Mesenchymal stem cell (in vitro differentiated cells and primary cell): ENCODE results near the gene SGCA.

Source experiments
- DNase-seq: peaks from one replicate; pipeline ENCODE4 v3.0.0-alpha.2; 2013
- H2AFZ ChIP-seq: one replicate; pipeline ENCODE4 v1.6.1; 2013; ENCODE audit warnings: low read depth, mild to moderate bottlenecking, control low read depth, inconsistent platforms, low read length, moderate library complexity
- H2AK5ac ChIP-seq: 2 replicates; pipeline ENCODE4 v1.6.1; 2013; ENCODE audit warnings: low read length, moderate library complexity, mild to moderate bottlenecking, inconsistent platforms; ENCODE audit not compliant: severe bottlenecking
- H2BK120ac ChIP-seq: one replicate; pipeline ENCODE4 v1.6.1; 2013; ENCODE audit warnings: low read depth, mild to moderate bottlenecking, inconsistent platforms, low read length, moderate library complexity
- H2BK12ac ChIP-seq, 2 experiments: one replicate each; pipeline ENCODE4 v1.6.1; 2013; ENCODE audit warnings: inconsistent platforms in 2 of 2, low read length in 2 of 2, mild to moderate bottlenecking in 2 of 2, moderate library complexity in 2 of 2, control low read depth in 1 of 2
- H2BK15ac ChIP-seq: one replicate; pipeline ENCODE4 v1.6.1; 2013; ENCODE audit warnings: mild to moderate bottlenecking, low read depth, inconsistent platforms; ENCODE audit not compliant: poor library complexity, severe bottlenecking
- H2BK5ac ChIP-seq: 2 replicates; pipeline ENCODE4 v1.6.1; 2013; ENCODE audit warnings: low read depth, mild to moderate bottlenecking, low read length, control low read depth, inconsistent platforms; ENCODE audit not compliant: poor library complexity, severe bottlenecking
- H3K14ac ChIP-seq, 2 experiments: one replicate each; pipeline ENCODE4 v1.6.1; 2013; ENCODE audit warnings: inconsistent platforms in 2 of 2, low read length in 2 of 2, control low read depth in 1 of 2, mild to moderate bottlenecking in 1 of 2, moderate library complexity in 1 of 2
- H3K18ac ChIP-seq, 2 experiments: one replicate each; pipeline ENCODE4 v1.6.1; 2013; ENCODE audit warnings: inconsistent platforms in 2 of 2, low read length in 2 of 2, control low read depth in 1 of 2, low read depth in 1 of 2, mild to moderate bottlenecking in 1 of 2
- H3K23ac ChIP-seq, 2 experiments: one replicate each; pipeline ENCODE4 v1.6.1; 2013; ENCODE audit warnings: inconsistent platforms in 2 of 2, low read length in 2 of 2, mild to moderate bottlenecking in 2 of 2, moderate library complexity in 2 of 2, control low read depth in 1 of 2
- H3K27ac ChIP-seq: 2 replicates; pipeline ENCODE4 v1.5.1; 2013; ENCODE audit warnings: mild to moderate bottlenecking, moderate library complexity, low read length, control low read depth, inconsistent platforms; ENCODE audit not compliant: poor library complexity, severe bottlenecking
- H3K27me3 ChIP-seq, 2 experiments: 2 replicates each; pipeline versions ENCODE4 v1.6.1 to v1.7.0; 2013; ENCODE audit warnings: low read length in 2 of 2, mild to moderate bottlenecking in 2 of 2, moderate library complexity in 2 of 2, control low read depth in 1 of 2, inconsistent platforms in 1 of 2; ENCODE audit not compliant: control insufficient read depth in 1 of 2, insufficient read depth in 1 of 2
- H3K36me3 ChIP-seq, 2 experiments: 2 replicates each; pipeline versions ENCODE4 v1.6.1 to v1.7.0; 2013; ENCODE audit warnings: low read length in 2 of 2, control low read depth in 1 of 2, inconsistent platforms in 1 of 2, low read depth in 1 of 2, mild to moderate bottlenecking in 1 of 2; ENCODE audit not compliant: insufficient read depth in 2 of 2, control insufficient read depth in 1 of 2
- H3K4ac ChIP-seq, 2 experiments: one replicate each; pipeline ENCODE4 v1.6.1; 2013; ENCODE audit warnings: inconsistent platforms in 2 of 2, low read length in 2 of 2, mild to moderate bottlenecking in 2 of 2, moderate library complexity in 2 of 2, control low read depth in 1 of 2, low read depth in 1 of 2
- H3K4me1 ChIP-seq: 2 replicates; pipeline ENCODE4 v1.6.1; 2013; ENCODE audit warnings: low read depth, low read length, control low read depth; ENCODE audit not compliant: control insufficient read depth, insufficient read depth
- H3K4me2 ChIP-seq: 2 replicates; pipeline ENCODE4 v1.6.1; 2013; ENCODE audit warnings: low read length, mild to moderate bottlenecking, inconsistent platforms; ENCODE audit not compliant: poor library complexity, severe bottlenecking
- H3K4me3 ChIP-seq, 2 experiments: 2 replicates each; pipeline versions ENCODE4 v1.5.1 to v1.7.0; 2013; ENCODE audit warnings: low read length in 2 of 2, mild to moderate bottlenecking in 2 of 2, control low read depth in 1 of 2, low read depth in 1 of 2; ENCODE audit not compliant: insufficient read depth in 1 of 2
- H3K79me1 ChIP-seq: replicated peaks from 2 replicates; pipeline ENCODE4 v1.6.1; 2013; ENCODE audit warnings: mild to moderate bottlenecking, control low read depth, low read length, inconsistent platforms; ENCODE audit not compliant: poor library complexity, severe bottlenecking
- H3K9ac ChIP-seq: 2 replicates; pipeline ENCODE4 v1.7.0; 2013; ENCODE audit warnings: mild to moderate bottlenecking, low read length, moderate library complexity
- H3K9me3 ChIP-seq: 2 replicates; pipeline ENCODE4 v1.7.0; 2013; ENCODE audit warnings: mild to moderate bottlenecking, low read length; ENCODE audit not compliant: control insufficient read depth
- H4K8ac ChIP-seq: one replicate; pipeline ENCODE4 v1.6.1; 2013; ENCODE audit warnings: inconsistent platforms, mild to moderate bottlenecking, low read length, moderate library complexity
- H4K91ac ChIP-seq: one replicate; pipeline ENCODE4 v1.6.1; 2013; ENCODE audit warnings: mild to moderate bottlenecking, low read length, inconsistent platforms
- WGBS: methylation state at CpG from one replicate; pipeline ENCODE4 v1.1.7; 2013; ENCODE audit warnings: mixed read lengths; 5-methylcytosine and 5-hydroxymethylcytosine counted together

The SGCA gene

GRCh38 chr17:50203604-50204345 lies 38.0 kb downstream of the SGCA start:
- Histone ChIP-seq H2BK12ac (peak overlapping the region; percentile 18 to 98), H3K9me3 (no peaks in the 10 kb centered on the region), H4K91ac (peak overlapping the region; percentile 94), H3K18ac (peak overlapping the region; percentile 69 to 83), H3K14ac (no peak overlapping the region), H3K4me2 (no peak overlapping the region), H3K4me3 (peak overlapping the region in 1 of 2 experiments; percentile 73), H3K23ac (no peak overlapping the region), H3K27ac (no peak overlapping the region), H3K9ac (peak overlapping the region; percentile 100), H2BK120ac (peak overlapping the region; percentile 80), H3K27me3 (no peaks in the 10 kb centered on the region), H3K4ac (peak overlapping the region; percentile 71 to 88), H4K8ac (peak overlapping the region; percentile 69), H2AK5ac (peak overlapping the region; percentile 0), H2BK5ac (no peak overlapping the region), H2BK15ac (peak overlapping the region; percentile 89), H3K36me3 (peaks cover 5 to 11% of the 10 kb centered on the region in 2 experiments), H3K4me1 (peaks cover 41% of the 10 kb centered on the region), H3K79me1 (peaks cover 11% of the 10 kb centered on the region), H2AFZ (no peak overlapping the region)
- WGBS: 73% methylated on average over 7 of the region's 13 CpGs
- peak; percentile 62 for DNase-seq

- no peak overlapping the region for H2BK5ac ChIP-seq
- no peak for DNase-seq
- peak overlapping the region; percentile 55 to 94 for H3K4ac ChIP-seq
- no peak overlapping the region for H2AFZ ChIP-seq
- H3K9me3 ChIP-seq: no peaks in the 10 kb centered on the region
- no peak overlapping the region for H3K4me2 ChIP-seq
- H2BK120ac ChIP-seq: peak overlapping the region; percentile 80
- peaks cover 3 to 6% of the 10 kb centered on the region in 2 experiments for H3K36me3 ChIP-seq
- peak overlapping the region; percentile 55 for H4K8ac ChIP-seq
- H4K91ac ChIP-seq: peak overlapping the region; percentile 77
- peaks cover 11% of the 10 kb centered on the region for H3K79me1 ChIP-seq
- peak overlapping the region; percentile 83 for H2BK15ac ChIP-seq
- peaks cover 44% of the 10 kb centered on the region for H3K4me1 ChIP-seq
- H3K14ac ChIP-seq: no peak overlapping the region
- peak overlapping the region; percentile 3 to 88 for H3K18ac ChIP-seq
- H3K9ac ChIP-seq: peak overlapping the region; percentile 100
- H2BK12ac ChIP-seq: peak overlapping the region; percentile 2 to 96
- no peak overlapping the region for H3K27ac ChIP-seq
- WGBS: 100% methylated on average over 1 of the region's 3 CpGs
- H2AK5ac ChIP-seq: peak overlapping the region; percentile 79
- peak overlapping the region in 1 of 2 experiments; percentile 67 for H3K4me3 ChIP-seq
- no peak overlapping the region for H3K23ac ChIP-seq
- no peaks in the 10 kb centered on the region for H3K27me3 ChIP-seq
These were observed 38.6 kb downstream of the SGCA start for GRCh38 chr17:50204431-50204830.

- Histone ChIP-seq H3K27me3 (no peaks in the 10 kb centered on the region), H2AK5ac (peak overlapping the region; percentile 79), H4K8ac (peak overlapping the region; percentile 74), H3K14ac (peak overlapping the region in 1 of 2 experiments; percentile 87), H3K23ac (peak overlapping the region in 1 of 2 experiments; percentile 10), H3K79me1 (peaks cover 11% of the 10 kb centered on the region), H3K4me3 (peak overlapping the region in 1 of 2 experiments; percentile 67), H2BK15ac (peak overlapping the region; percentile 83), H3K9me3 (no peaks in the 10 kb centered on the region), H2AFZ (no peak overlapping the region), H3K4ac (peak overlapping the region; percentile 80 to 94), H3K4me1 (peaks cover 51% of the 10 kb centered on the region), H2BK12ac (peak overlapping the region; percentile 73 to 96), H3K27ac (peak overlapping the region; percentile 25), H3K36me3 (no peaks in the 10 kb centered on the region), H2BK120ac (peak overlapping the region; percentile 95), H4K91ac (peak overlapping the region; percentile 98), H3K4me2 (no peak overlapping the region), H3K18ac (peak overlapping the region; percentile 11 to 96), H3K9ac (peak overlapping the region; percentile 100), H2BK5ac (no peak overlapping the region)
- 31% methylated on average over 10 of the region's 10 CpGs for WGBS
- DNase-seq: peak; percentile 76
These were observed 39.5 kb downstream of the SGCA start for GRCh38 chr17:50205111-50205962.
